Activated B cell treated with CpG ODN at 0.5 μM for 24 hours (primary cell): ENCODE data around the gene CD180. TPM values are rescaled to one million over a fixed set of nuclear protein-coding genes. Genes with fewer than 3 reads are reported as not detected.
A peak's percentile ranks its signal among the peaks of the same experiment; 100 is the strongest.

Source experiments
- ATAC-seq: fragments of 200-7000 bp; cut with Tn5 transposase; one replicate; pipeline ENCODE4 v1.10.0; 2021; ENCODE audit warnings: low read depth, mild to moderate bottlenecking, moderate library complexity
- CTCF ChIA-PET: fragments of 350-600 bp; sonication (Branson Sonifier 250); formaldehyde crosslinking; loops from one replicate; lab custom pipeline; 2021; ENCODE audit warnings: antibody characterized with exemption; lab: Charles Lee
- POLR2A ChIA-PET: fragments of 350-600 bp; sonication (Branson Sonifier 250); formaldehyde crosslinking; loops from one replicate; lab custom pipeline; 2021; ENCODE audit warnings: antibody characterized with exemption; lab: Charles Lee
- DNase-seq: peaks from one replicate; pipeline ENCODE4 v3.0.0; 2022
- H3K27ac Mint-ChIP-seq: one replicate; pipeline ENCODE4 v1.8.0; 2020; ENCODE audit warnings: mixed read lengths
- H3K27me3 Mint-ChIP-seq: one replicate; pipeline ENCODE4 v1.8.0; 2021; ENCODE audit warnings: mixed read lengths
- H3K36me3 Mint-ChIP-seq: one replicate; pipeline ENCODE4 v1.8.0; 2021; ENCODE audit warnings: low read depth, mixed read lengths
- H3K4me1 Mint-ChIP-seq: one replicate; pipeline ENCODE4 v1.8.0; 2021; ENCODE audit warnings: mixed read lengths
- H3K4me3 Mint-ChIP-seq: one replicate; pipeline ENCODE4 v1.8.0; 2020; ENCODE audit warnings: mild to moderate bottlenecking, mixed read lengths
- H3K9me3 Mint-ChIP-seq: one replicate; pipeline ENCODE4 v1.8.0; 2020; ENCODE audit warnings: mixed read lengths
- intact Hi-C: fragments of 100-400 bp; cut with micrococcal nuclease; formaldehyde crosslinking; loops from one replicate; pipeline ENCODE4 v1.15.1; 2024
- total RNA-seq: library from RNA; stranded (reverse); gene quantifications from 2 replicates; pipeline ENCODE4 v1.2.3, GENCODE V29; 2022
- TF ChIP-seq, protein P1 (sequence below): fragments of 200-600 bp; IDR thresholded peaks from one replicate; pipeline ENCODE4 v1.8.0; 2022; ENCODE audit warnings: antibody characterized with exemption, mild to moderate bottlenecking

The CD180 gene
- 32.6 and 35.7 TPM in 2 replicates for total RNA-seq

DNA sequence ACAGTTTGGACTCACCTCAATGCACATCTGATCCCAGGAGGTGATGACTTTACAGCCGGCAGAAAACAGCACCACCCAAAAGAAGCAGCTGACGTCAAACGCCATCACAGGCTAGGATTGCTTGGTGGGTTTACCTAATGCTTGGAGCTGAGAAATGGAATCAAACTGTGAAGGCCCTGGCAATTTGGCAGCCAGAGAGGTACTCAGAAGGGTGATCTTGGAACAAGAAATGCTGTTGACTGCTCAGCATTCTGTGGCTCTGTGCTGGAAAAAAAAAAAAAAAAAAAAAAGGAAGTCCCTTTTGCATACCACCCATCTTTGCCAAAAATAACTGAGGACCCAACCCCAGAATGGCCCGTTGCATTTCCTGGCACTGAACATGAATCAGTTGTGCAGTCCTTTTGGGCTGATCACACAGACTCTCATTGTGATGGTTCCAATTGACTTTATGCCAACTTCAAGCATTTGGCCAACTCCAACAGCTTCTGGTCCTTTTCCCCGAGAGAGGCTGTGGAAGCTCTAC lies at the start of gene CD180:
TSS of gene CD180 (minus strand) at position 263 of the 523 bp plus-strand sequence. CDS start at position 105, 158 bp downstream.
- TF ChIP-seq, protein P1, sequence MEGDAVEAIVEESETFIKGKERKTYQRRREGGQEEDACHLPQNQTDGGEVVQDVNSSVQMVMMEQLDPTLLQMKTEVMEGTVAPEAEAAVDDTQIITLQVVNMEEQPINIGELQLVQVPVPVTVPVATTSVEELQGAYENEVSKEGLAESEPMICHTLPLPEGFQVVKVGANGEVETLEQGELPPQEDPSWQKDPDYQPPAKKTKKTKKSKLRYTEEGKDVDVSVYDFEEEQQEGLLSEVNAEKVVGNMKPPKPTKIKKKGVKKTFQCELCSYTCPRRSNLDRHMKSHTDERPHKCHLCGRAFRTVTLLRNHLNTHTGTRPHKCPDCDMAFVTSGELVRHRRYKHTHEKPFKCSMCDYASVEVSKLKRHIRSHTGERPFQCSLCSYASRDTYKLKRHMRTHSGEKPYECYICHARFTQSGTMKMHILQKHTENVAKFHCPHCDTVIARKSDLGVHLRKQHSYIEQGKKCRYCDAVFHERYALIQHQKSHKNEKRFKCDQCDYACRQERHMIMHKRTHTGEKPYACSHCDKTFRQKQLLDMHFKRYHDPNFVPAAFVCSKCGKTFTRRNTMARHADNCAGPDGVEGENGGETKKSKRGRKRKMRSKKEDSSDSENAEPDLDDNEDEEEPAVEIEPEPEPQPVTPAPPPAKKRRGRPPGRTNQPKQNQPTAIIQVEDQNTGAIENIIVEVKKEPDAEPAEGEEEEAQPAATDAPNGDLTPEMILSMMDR, result no peak
- no peaks in the 10 kb centered on the region for H3K27me3 Mint-ChIP-seq
- ChIA-PET CTCF (interaction anchor here (0.7 to 1.9 kb wide), 6 partner anchors 11 to 50 kb away, joined by 3 to 10 read pairs (median 3); no protein-coding TSS in a partner anchor), POLR2A (interaction anchor here (0.9 to 16.1 kb wide), 9 partner anchors 8 to 1019 kb away, joined by 3 to 228 read pairs (median 9); partner anchors contain the start of gene PIK3R1)
- H3K9me3 Mint-ChIP-seq, result peaks cover 2% of the 10 kb centered on the region
- DNase-seq (no peak), ATAC-seq (peak; percentile 32)
- peak within 1 kb of the TSS; percentile 98 for H3K27ac Mint-ChIP-seq
- peaks cover 33% of the 10 kb centered on the region for H3K36me3 Mint-ChIP-seq
- H3K4me3 Mint-ChIP-seq, result peak within 1 kb of the TSS; percentile 91
- H3K4me1 Mint-ChIP-seq, result peaks cover 97% of the 10 kb centered on the region
- intact Hi-C loops, result loop anchor here (1.0 to 10.0 kb wide), 3 partner anchors 9 to 1238 kb away; no protein-coding TSS in a partner anchor

DNA sequence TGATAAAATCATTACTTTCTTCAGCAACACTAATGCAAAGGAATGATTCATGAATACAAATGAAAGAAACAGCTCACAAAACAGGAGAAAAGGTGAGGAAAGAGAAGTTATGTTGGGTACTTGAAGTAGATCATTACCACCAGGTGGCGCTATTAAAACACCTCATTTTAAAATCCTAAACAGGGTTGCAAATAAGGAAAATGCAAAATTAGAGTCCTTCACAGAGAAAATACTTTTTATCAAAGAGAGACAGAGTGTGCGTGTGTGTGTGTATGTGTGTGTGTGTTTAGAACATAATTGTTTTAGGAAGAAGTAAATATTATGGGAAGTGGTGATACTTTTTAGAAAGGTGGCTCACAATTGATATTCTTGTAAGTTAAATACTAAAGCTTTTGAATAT lies 49.5 kb upstream of the CD180 start:
- no peaks in the 10 kb centered on the region for H3K9me3 Mint-ChIP-seq
- no peaks in the 10 kb centered on the region for H3K36me3 Mint-ChIP-seq
- no peak for ATAC-seq
- peaks cover 2% of the 10 kb centered on the region for H3K4me1 Mint-ChIP-seq
- H3K27me3 Mint-ChIP-seq, result no peaks in the 10 kb centered on the region
- TF ChIP-seq, protein P1, result peak; percentile 53
- CTCF ChIA-PET, result interaction anchor here (0.6 to 6.4 kb wide), 32 partner anchors 9 to 1225 kb away, joined by 3 to 127 read pairs (median 4); partner anchors contain the start of genes CD180 and PIK3R1
- no peak overlapping the region for H3K27ac Mint-ChIP-seq
- POLR2A ChIA-PET, result interaction anchor here (0.6 to 1.6 kb wide), 4 partner anchors 24 to 1006 kb away, joined by 3 to 6 read pairs (median 4); partner anchors contain the start of gene PIK3R1
- DNase-seq, result no peak
- no peak overlapping the region for H3K4me3 Mint-ChIP-seq
- intact Hi-C loops, result loop anchor here (1.0 to 2.0 kb wide), 5 partner anchors 23 to 1214 kb away; no protein-coding TSS in a partner anchor

DNA sequence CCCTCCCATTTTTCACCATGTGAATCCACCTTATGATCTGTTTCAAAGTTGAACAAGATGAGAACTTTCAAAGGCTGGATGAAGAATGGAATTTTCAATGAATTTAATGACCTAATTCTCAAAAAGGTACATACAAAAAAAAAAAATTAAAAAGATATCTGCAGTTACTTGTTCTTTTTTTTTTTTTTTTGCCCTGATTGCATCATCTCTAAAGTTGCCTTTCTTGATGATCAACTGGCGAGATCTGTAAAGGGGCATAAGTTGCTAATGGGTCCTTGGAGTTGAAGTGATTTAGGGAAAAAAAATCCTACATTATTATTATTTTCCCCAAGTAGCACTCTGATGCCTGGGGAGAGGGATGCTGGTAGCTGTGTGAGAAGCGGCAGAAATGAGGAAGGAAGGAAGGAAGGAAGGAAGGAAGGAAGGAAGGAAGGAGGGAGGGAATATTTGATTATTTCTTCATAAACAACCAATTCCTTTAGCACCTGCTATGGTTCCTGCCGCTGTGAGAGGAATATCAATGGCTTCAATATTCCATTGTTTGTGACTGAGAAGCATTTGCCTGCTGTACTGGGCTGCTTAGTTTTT lies 48.8 kb upstream of the CD180 start:
- DNase-seq (no peak), ATAC-seq (no peak)
- intact Hi-C loops, result no loop called here
- Mint-ChIP-seq H3K4me3 (no peak overlapping the region), H3K27ac (no peak overlapping the region), H3K9me3 (no peaks in the 10 kb centered on the region), H3K27me3 (no peaks in the 10 kb centered on the region), H3K4me1 (peaks cover 2% of the 10 kb centered on the region), H3K36me3 (no peaks in the 10 kb centered on the region)
- POLR2A ChIA-PET, result interaction anchor here (0.7 to 1.6 kb wide), 2 partner anchors 23 to 1939 kb away, joined by 6 to 9 read pairs; no protein-coding TSS in a partner anchor
- TF ChIP-seq, protein P1, result no peak
- CTCF ChIA-PET, result interaction anchor here (0.6 to 6.4 kb wide), 25 partner anchors 8 to 1225 kb away, joined by 3 to 127 read pairs (median 4); partner anchors contain the start of gene CD180

DNA sequence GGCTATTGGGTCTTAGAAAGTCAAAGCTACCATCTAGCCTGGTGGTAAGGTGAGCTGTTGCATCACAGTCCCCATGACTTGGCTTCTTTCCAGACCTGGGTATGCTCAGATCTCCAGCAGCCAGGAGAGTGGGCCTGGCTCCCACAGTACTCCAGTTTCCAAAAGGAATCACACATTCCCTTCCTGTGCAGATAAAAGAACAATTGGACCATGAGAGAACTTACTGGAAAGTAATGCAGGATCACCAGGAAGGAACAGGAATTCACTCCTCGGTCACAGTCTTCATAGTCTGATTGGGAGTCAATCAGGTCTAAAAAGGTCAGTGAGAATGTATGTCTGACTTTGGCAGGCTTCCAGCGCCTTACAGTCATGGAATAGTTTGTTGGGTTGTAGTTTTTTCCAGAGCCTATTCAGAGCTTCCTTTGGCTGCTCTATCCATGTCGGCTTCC lies 47.8 kb upstream of the CD180 start:
- TF ChIP-seq, protein P1, result no peak
- intact Hi-C loops, result no loop called here
- peaks cover 2% of the 10 kb centered on the region for H3K4me1 Mint-ChIP-seq
- no peak overlapping the region for H3K4me3 Mint-ChIP-seq
- no peaks in the 10 kb centered on the region for H3K36me3 Mint-ChIP-seq
- CTCF ChIA-PET, result interaction anchor here (0.7 to 6.4 kb wide), 7 partner anchors 11 to 1042 kb away, joined by 3 to 127 read pairs (median 3); no protein-coding TSS in a partner anchor
- POLR2A ChIA-PET, result no interaction called here
- no peaks in the 10 kb centered on the region for H3K27me3 Mint-ChIP-seq
- DNase-seq (no peak), ATAC-seq (no peak)
- H3K27ac Mint-ChIP-seq, result no peak overlapping the region
- H3K9me3 Mint-ChIP-seq, result no peaks in the 10 kb centered on the region

DNA sequence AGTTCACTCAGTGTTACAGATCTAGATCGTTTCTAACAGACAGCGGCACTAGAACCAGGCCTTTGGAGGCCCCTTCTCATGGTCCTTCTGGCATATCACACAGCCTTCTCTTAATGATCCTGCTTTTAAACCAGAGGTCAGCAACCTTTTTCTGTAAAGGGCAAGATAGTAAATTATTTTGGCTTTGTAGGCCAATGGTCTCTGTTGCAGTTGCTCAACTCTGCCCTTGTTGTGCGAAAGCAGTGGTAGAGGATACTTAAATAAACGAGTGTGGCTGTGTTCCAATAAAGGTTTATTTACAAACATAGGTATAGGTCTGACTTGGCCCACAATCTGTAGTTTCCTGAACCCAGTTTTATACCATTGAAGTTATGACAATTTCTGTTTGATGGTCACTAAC lies 47.3 kb upstream of the CD180 start:
- TF ChIP-seq, protein P1, result no peak
- DNase-seq (no peak), ATAC-seq (no peak)
- no peaks in the 10 kb centered on the region for H3K9me3 Mint-ChIP-seq
- ChIA-PET POLR2A (no interaction called here), CTCF (interaction anchor here (0.9 to 6.4 kb wide), 5 partner anchors 10 to 1043 kb away, joined by 3 to 127 read pairs (median 3); no protein-coding TSS in a partner anchor)
- H3K27me3 Mint-ChIP-seq, result no peaks in the 10 kb centered on the region
- H3K4me3 Mint-ChIP-seq, result no peak overlapping the region
- H3K36me3 Mint-ChIP-seq, result no peaks in the 10 kb centered on the region
- intact Hi-C loops, result no loop called here
- H3K27ac Mint-ChIP-seq, result no peak overlapping the region
- H3K4me1 Mint-ChIP-seq, result peaks cover 2% of the 10 kb centered on the region
